ENCODE data around the gene TJP2.

DNA sequence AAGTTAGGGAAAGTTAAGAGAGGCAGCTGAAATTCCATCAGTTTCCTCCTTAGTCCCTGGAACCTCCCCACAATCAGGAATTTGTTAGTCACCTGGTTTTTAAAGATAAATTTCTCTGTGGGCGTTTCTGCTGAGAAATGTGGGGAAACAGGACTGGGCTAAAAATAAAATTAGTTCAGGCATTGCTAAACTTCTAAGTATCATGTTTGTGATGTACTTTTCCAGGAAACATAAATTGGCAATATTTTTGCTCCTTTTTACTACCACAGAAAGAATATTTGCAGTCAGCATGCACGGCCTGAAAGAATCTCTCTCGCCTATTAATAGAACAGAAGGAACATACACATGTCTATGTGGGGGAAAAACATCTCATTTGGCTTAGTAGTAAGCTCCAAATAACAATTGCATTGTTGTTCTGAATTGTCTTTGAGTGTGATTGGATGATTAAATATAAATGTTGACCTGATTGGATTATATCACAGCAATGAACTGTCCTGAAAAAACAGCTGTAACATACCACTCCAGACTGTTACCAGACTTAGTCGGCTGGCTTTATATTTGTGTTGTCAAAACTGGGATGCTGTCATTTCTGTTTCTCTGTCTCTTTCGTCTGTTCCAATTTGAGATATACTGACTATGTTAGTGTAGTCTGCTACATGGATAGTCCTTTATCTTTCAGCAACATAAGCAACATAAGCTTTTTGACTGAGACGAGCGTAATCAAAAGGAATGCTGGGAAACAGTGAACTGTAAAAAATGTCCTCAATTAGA lies 12.9 kb downstream of the TJP2 start:
- TF ChIP-seq AFF4 (CRISPR knock-in tag; IDR thresholded peaks at IDR 0.05; ENCODE audit: borderline replicate concordance) (no peak), ZBTB21 (CRISPR knock-in tag; IDR thresholded peaks at IDR 0.05; ENCODE audit: borderline replicate concordance) (no peak), ETV6 (CRISPR knock-in tag; IDR thresholded peaks at IDR 0.05) (no peak), NR3C1 (CRISPR knock-in tag; conservative IDR thresholded peaks at IDR 0.05; ENCODE audit: low read depth) (no peak), SP1 (CRISPR knock-in tag; conservative IDR thresholded peaks at IDR 0.05) (no peak), E2F4 (CRISPR knock-in tag; IDR thresholded peaks at IDR 0.05; ENCODE audit: borderline replicate concordance, low read depth) (no peak), FOXK1 (CRISPR knock-in tag; IDR thresholded peaks at IDR 0.05) (no peak), NR1H2 (CRISPR knock-in tag; IDR thresholded peaks at IDR 0.05) (no peak), NFATC4 (CRISPR knock-in tag; IDR thresholded peaks at IDR 0.05) (no peak)
- TF ChIP-seq, protein P1, sequence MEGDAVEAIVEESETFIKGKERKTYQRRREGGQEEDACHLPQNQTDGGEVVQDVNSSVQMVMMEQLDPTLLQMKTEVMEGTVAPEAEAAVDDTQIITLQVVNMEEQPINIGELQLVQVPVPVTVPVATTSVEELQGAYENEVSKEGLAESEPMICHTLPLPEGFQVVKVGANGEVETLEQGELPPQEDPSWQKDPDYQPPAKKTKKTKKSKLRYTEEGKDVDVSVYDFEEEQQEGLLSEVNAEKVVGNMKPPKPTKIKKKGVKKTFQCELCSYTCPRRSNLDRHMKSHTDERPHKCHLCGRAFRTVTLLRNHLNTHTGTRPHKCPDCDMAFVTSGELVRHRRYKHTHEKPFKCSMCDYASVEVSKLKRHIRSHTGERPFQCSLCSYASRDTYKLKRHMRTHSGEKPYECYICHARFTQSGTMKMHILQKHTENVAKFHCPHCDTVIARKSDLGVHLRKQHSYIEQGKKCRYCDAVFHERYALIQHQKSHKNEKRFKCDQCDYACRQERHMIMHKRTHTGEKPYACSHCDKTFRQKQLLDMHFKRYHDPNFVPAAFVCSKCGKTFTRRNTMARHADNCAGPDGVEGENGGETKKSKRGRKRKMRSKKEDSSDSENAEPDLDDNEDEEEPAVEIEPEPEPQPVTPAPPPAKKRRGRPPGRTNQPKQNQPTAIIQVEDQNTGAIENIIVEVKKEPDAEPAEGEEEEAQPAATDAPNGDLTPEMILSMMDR (IDR thresholded peaks at IDR 0.05) = no peak
- TF ChIP-seq, protein P2, sequence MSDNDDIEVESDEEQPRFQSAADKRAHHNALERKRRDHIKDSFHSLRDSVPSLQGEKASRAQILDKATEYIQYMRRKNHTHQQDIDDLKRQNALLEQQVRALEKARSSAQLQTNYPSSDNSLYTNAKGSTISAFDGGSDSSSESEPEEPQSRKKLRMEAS (CRISPR knock-in tag; IDR thresholded peaks at IDR 0.05) = no peak
